Measurements from ENCODE around the gene KCNJ13. TPM values are rescaled to one million over a fixed set of nuclear protein-coding genes. Genes with fewer than 3 reads are reported as not detected.
"Not testable (repeated sequence)": the region's sequence is repeated elsewhere in the genome, so short reads cannot be mapped to it uniquely, and the experiment has no call there.

Gene KCNJ13
- total and polyA plus RNA-seq, 3 donors from 2014 or later: 0.25 to 2.8 (median 1.3) TPM

DNA sequence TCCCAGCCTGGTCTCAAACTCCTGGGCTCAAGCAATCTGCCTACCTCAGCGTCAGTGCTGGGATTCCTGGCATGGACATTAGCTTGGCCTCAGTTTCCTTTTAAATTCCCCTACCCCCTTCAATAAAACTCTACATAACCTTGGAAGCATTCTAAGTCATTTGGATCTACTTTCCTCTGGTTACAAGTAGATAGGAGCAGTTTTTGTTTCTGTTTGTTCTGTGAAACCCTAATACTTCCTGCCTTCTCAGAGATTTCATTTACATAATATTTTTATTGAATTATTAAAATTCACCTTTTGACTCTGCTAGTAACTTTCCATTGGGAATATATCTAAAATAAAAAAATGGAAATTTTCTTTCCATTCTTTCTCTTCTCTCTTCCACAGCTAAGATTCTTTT lies 53.3 kb downstream of the KCNJ13 start:
- 59 to 75% methylated on average over 1 of the region's 1 CpG for WGBS, 2 donors
- Histone ChIP-seq H3K4me1 (no peaks in the 10 kb centered on the region), H3K36me3 (ENCODE audit: low read depth, missing control alignments) (no peaks in the 10 kb centered on the region), H3K9me3 (no peaks in the 10 kb centered on the region), H3K4me3 (no peak overlapping the region), H3K27ac (no peak overlapping the region), H3K27me3 (no peaks in the 10 kb centered on the region)
- intact Hi-C loops (cut with DNase I; ENCODE audit: low total_unique reads): no loop called here
- no peak for TF ChIP-seq POLR2A (IDR thresholded peaks at IDR 0.05)
- TF ChIP-seq, protein P1, sequence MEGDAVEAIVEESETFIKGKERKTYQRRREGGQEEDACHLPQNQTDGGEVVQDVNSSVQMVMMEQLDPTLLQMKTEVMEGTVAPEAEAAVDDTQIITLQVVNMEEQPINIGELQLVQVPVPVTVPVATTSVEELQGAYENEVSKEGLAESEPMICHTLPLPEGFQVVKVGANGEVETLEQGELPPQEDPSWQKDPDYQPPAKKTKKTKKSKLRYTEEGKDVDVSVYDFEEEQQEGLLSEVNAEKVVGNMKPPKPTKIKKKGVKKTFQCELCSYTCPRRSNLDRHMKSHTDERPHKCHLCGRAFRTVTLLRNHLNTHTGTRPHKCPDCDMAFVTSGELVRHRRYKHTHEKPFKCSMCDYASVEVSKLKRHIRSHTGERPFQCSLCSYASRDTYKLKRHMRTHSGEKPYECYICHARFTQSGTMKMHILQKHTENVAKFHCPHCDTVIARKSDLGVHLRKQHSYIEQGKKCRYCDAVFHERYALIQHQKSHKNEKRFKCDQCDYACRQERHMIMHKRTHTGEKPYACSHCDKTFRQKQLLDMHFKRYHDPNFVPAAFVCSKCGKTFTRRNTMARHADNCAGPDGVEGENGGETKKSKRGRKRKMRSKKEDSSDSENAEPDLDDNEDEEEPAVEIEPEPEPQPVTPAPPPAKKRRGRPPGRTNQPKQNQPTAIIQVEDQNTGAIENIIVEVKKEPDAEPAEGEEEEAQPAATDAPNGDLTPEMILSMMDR (IDR thresholded peaks at IDR 0.05): no peak
- no peak for DNase-seq

DNA sequence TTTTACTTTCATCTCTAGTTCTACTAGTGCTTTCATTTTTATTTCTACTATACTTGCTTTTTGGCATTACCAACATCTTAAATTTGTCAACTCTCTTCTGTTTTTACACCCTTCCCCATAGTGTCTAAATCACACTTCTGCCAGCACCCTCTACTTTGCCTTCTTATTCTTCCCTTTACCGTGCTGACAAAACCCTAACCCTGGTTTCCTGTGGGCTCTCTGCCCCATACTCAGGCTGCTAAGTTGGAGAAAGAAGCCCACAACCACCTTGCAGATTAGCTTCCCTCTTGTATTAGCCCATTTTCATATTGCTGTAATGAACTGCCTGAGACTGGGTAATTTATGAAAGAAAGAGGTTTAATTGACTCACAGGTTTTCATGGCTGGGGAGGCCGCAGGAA lies 54.5 kb downstream of the KCNJ13 start:
- WGBS, 2 donors: 85 to 92% methylated on average over 2 of the region's 2 CpGs
- no peak overlapping the region for H3K4me3 ChIP-seq
- H3K36me3 ChIP-seq (ENCODE audit: low read depth, missing control alignments): no peaks in the 10 kb centered on the region
- H3K9me3 ChIP-seq: no peaks in the 10 kb centered on the region
- no peaks in the 10 kb centered on the region for H3K4me1 ChIP-seq
- no peak overlapping the region for H3K27ac ChIP-seq
- TF ChIP-seq, protein P1 (IDR thresholded peaks at IDR 0.05): no peak
- no peak for TF ChIP-seq POLR2A (IDR thresholded peaks at IDR 0.05)
- intact Hi-C loops (cut with DNase I; ENCODE audit: low total_unique reads): no loop called here
- H3K27me3 ChIP-seq: no peaks in the 10 kb centered on the region
- no peak for DNase-seq

- 81 to 87% methylated on average over 2 of the region's 2 CpGs for WGBS, 2 donors
- H3K9me3 ChIP-seq: no peaks in the 10 kb centered on the region
- DNase-seq: no peak
- no peak overlapping the region for H3K27ac ChIP-seq
- H3K36me3 ChIP-seq (ENCODE audit: low read depth, missing control alignments): no peaks in the 10 kb centered on the region
- H3K27me3 ChIP-seq: no peaks in the 10 kb centered on the region
- H3K4me3 ChIP-seq: no peak overlapping the region
- intact Hi-C loops (cut with DNase I; ENCODE audit: low total_unique reads): no loop called here
- no peaks in the 10 kb centered on the region for H3K4me1 ChIP-seq
- TF ChIP-seq, protein P1 (IDR thresholded peaks at IDR 0.05): no peak
- TF ChIP-seq POLR2A (IDR thresholded peaks at IDR 0.05): no peak
Measured at GRCh38 chr2:232721261-232721660, 55.1 kb downstream of the KCNJ13 start.

GRCh38 chr2:232720056-232720455 lies 56.3 kb downstream of the KCNJ13 start:
- intact Hi-C loops (cut with DNase I; ENCODE audit: low total_unique reads); H3K27me3 ChIP-seq; H3K36me3 ChIP-seq (ENCODE audit: low read depth, missing control alignments); H3K4me1 ChIP-seq; H3K9me3 ChIP-seq; DNase-seq; H3K27ac ChIP-seq; H3K4me3 ChIP-seq: not testable (repeated sequence)

Small RNA genes within 50 kb of the gene (small RNA-seq; reads per million reads assigned to genes)
- 0 reads per million in 2 donors for gene RNU6-107P

Other genes starting within 250 kb of the KCNJ13 start
- gene CHRNG, start 236.9 kb downstream of the KCNJ13 start, total RNA-seq: not detected
- gene CHRNG, start 236.9 kb downstream of the KCNJ13 start, polyA plus RNA-seq (ENCODE audit: insufficient read depth, low read depth, low replicate concordance): 0.26 TPM
- gene TIGD1, start 226.0 kb downstream of the KCNJ13 start, total RNA-seq: 1 to 10 TPM; 9.2 to 9.4 TPM
- 6.8 TPM for gene TIGD1, start 226.0 kb downstream of the KCNJ13 start, polyA plus RNA-seq (ENCODE audit: insufficient read depth, low read depth, low replicate concordance)
- 10 to 100 TPM; 56.3 to 67.5 TPM for gene EIF4E2, start 225.9 kb downstream of the KCNJ13 start, total RNA-seq
- 93.5 TPM for gene EIF4E2, start 225.9 kb downstream of the KCNJ13 start, polyA plus RNA-seq (ENCODE audit: insufficient read depth, low read depth, low replicate concordance)
- 10 to 100 TPM; 16.5 to 22.9 TPM for gene EFHD1, start 143.0 kb downstream of the KCNJ13 start, total RNA-seq
- 51.5 TPM for gene EFHD1, start 143.0 kb downstream of the KCNJ13 start, polyA plus RNA-seq (ENCODE audit: insufficient read depth, low read depth, low replicate concordance)
- gene GIGYF2, start 79.2 kb downstream of the KCNJ13 start, total RNA-seq: 100 to 1,000 TPM; 150 to 173 TPM
- 107 TPM for gene GIGYF2, start 79.2 kb downstream of the KCNJ13 start, polyA plus RNA-seq (ENCODE audit: insufficient read depth, low read depth, low replicate concordance)
- 10 to 100 TPM; 14.5 to 15.9 TPM for gene SNORC, start 93.7 kb upstream of the KCNJ13 start, total RNA-seq
- gene SNORC, start 93.7 kb upstream of the KCNJ13 start, polyA plus RNA-seq (ENCODE audit: insufficient read depth, low read depth, low replicate concordance): 7.3 TPM
- gene NGEF, start 236.7 kb upstream of the KCNJ13 start, total RNA-seq: 10 to 100 TPM; 15.6 to 28.7 TPM
- 7.9 TPM for gene NGEF, start 236.7 kb upstream of the KCNJ13 start, polyA plus RNA-seq (ENCODE audit: insufficient read depth, low read depth, low replicate concordance)